ENCODE results near the gene MAP3K6. TPM values are rescaled to one million over a fixed set of nuclear protein-coding genes. Genes with fewer than 3 reads are reported as not detected.
A peak's percentile ranks its signal among the peaks of the same experiment; 100 is the strongest.

Gene MAP3K6
- total and polyA plus RNA-seq, 4 donors: 1.3 to 8.3 (median 4.0) TPM

- no peaks in the 10 kb centered on the region for H3K27me3 ChIP-seq (ENCODE audit: control insufficient read depth in 4 of 4, insufficient read depth in 4 of 4, low read length in 3 of 4)
- peaks cover 0 to 20% (median 13%) of the 10 kb centered on the region in 4 donors for H3K4me1 ChIP-seq (ENCODE audit: control insufficient read depth in 4 of 4, insufficient read depth in 4 of 4, low read length in 3 of 4)
- peak within 1 kb of the TSS; percentile 74 to 99 (median 98) for H3K4me3 ChIP-seq (ENCODE audit: low read depth in 1 of 3, low read length in 3 of 3)
- H3K9ac ChIP-seq (ENCODE audit: low read depth in 1 of 2, low read length in 2 of 2): peak within 1 kb of the TSS; percentile 90 to 97
- no peaks in the 10 kb centered on the region for H3K9me3 ChIP-seq (ENCODE audit: control insufficient read depth in 4 of 4, low read length in 3 of 4)
- no peak for TF ChIP-seq REST (IDR thresholded peaks at IDR 0.05)
- no peak for TF ChIP-seq ZBTB33 (IDR thresholded peaks at IDR 0.05)
- TF ChIP-seq FOXA2 (IDR thresholded peaks at IDR 0.05): no peak
- peak in 1 of 2 donors; percentile 39 for TF ChIP-seq RAD21 (IDR thresholded peaks at IDR 0.05)
- no peak for TF ChIP-seq ATF3 (IDR thresholded peaks at IDR 0.05)
- TF ChIP-seq HNF4G (IDR thresholded peaks at IDR 0.05): no peak
- peak; percentile 23 to 52 for TF ChIP-seq JUND (IDR thresholded peaks at IDR 0.05)
- peak; percentile 94 for TF ChIP-seq YY1 (IDR thresholded peaks at IDR 0.05)
- no peak for TF ChIP-seq TAF1 (conservative IDR thresholded peaks at IDR 0.05)
- no peak for TF ChIP-seq HNF4A (conservative IDR thresholded peaks at IDR 0.05)
- TF ChIP-seq EGR1 (IDR thresholded peaks at IDR 0.05; ENCODE audit: low read depth in 2 of 2): peak; percentile 95 to 96
- TF ChIP-seq RXRA (IDR thresholded peaks at IDR 0.05): peak in 1 of 2 donors; percentile 7
- TF ChIP-seq CTCF (IDR thresholded peaks at IDR 0.05; ENCODE audit: low read depth, low read length, missing input control): peak; percentile 27
- peak; percentile 36 for TF ChIP-seq FOXA1 (IDR thresholded peaks at IDR 0.05)
- TF ChIP-seq SP1 (IDR thresholded peaks at IDR 0.05): peak; percentile 79
- TF ChIP-seq GABPA (IDR thresholded peaks at IDR 0.05 in 1 of 2, conservative IDR thresholded peaks at IDR 0.05 in 1 of 2): peak; percentile 90 to 98
- TF ChIP-seq MAX (IDR thresholded peaks at IDR 0.05): peak; percentile 84
- TF ChIP-seq NR2F2 (IDR thresholded peaks at IDR 0.05): no peak
- peaks cover 0 to 11% (median 5%) of the 10 kb centered on the region in 4 donors for H3K36me3 ChIP-seq (ENCODE audit: control insufficient read depth in 4 of 4, insufficient read depth in 3 of 4, low read depth in 1 of 4, low read length in 3 of 4)
- WGBS: under 1% methylated on average over 67 of the region's 67 CpGs
- DNase-seq (ENCODE audit: low spot score): peak; percentile 95
- H3K27ac ChIP-seq (ENCODE audit: low read depth in 1 of 2, low read length in 2 of 2): peak within 1 kb of the TSS; percentile 73 to 88
Measured at GRCh38 chr1:27321813-27322568, 44.8 kb downstream of the MAP3K6 start, which contains the start of gene TMEM222. Gene TMEM222 (plus strand): TSS chr1:27322163. CDS start chr1:27322198, 35 bp downstream.

Measured in liver (tissue), 9 donors.